Right lobe of liver (tissue), 4 donors: ENCODE results near the gene ATP5F1D.
"Not testable (repeated sequence)": the region's sequence is repeated elsewhere in the genome, so short reads cannot be mapped to it uniquely, and the experiment has no call there.

Source experiments
- POLR2A ChIP-seq: fragments of 450-650 bp; IDR thresholded peaks from one replicate; pipeline ENCODE4 v1.6.1; 2017; ENCODE audit warnings: antibody characterized with exemption, mild to moderate bottlenecking
- TF ChIP-seq, protein P1 (sequence below), 4 donors: fragments of 200-600 bp in 3 of 4; fragments of 450-650 bp in 1 of 4; IDR thresholded peaks; one replicate each; pipeline versions ENCODE4 v1.5.1 to v1.8.0; 2016 to 2022; ENCODE audit warnings: antibody characterized with exemption in 4 of 4, mild to moderate bottlenecking in 2 of 4
- donor health status: DM: no; HTN: no; CAD: no.
- donor health status: DM: no; HTN: no; CAD: no.
- donor health status: DM: no; HTN: yes; CAD: no.

DNA sequence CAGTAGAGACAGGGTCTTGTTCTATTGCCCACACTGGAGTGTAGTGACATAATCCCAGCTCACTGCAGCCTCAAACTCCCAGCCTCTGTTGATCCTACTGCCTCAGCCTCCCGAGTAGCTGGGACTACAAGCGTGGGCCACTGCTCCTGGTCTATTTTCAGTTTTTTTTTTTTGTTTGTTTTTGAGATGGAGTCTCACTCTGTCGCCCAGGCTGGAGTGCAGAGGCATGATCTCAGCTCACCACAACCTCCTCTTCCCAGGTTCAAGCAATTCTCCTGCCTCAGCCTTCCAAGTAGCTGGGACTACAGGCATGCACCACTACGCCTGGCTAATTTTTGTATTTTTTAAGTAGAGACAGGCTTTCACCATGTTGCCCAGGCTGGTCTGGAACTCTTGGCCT, 40.9 kb upstream of the ATP5F1D start:
- TF ChIP-seq, protein P1, sequence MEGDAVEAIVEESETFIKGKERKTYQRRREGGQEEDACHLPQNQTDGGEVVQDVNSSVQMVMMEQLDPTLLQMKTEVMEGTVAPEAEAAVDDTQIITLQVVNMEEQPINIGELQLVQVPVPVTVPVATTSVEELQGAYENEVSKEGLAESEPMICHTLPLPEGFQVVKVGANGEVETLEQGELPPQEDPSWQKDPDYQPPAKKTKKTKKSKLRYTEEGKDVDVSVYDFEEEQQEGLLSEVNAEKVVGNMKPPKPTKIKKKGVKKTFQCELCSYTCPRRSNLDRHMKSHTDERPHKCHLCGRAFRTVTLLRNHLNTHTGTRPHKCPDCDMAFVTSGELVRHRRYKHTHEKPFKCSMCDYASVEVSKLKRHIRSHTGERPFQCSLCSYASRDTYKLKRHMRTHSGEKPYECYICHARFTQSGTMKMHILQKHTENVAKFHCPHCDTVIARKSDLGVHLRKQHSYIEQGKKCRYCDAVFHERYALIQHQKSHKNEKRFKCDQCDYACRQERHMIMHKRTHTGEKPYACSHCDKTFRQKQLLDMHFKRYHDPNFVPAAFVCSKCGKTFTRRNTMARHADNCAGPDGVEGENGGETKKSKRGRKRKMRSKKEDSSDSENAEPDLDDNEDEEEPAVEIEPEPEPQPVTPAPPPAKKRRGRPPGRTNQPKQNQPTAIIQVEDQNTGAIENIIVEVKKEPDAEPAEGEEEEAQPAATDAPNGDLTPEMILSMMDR (IDR thresholded peaks at IDR 0.05), result not testable (repeated sequence)
- TF ChIP-seq POLR2A, result not testable (repeated sequence)
